Hepatocyte (in vitro differentiated cells): Measurements from ENCODE around the gene MDM2.

Source experiments
- EZH2 ChIP-seq: fragments of 200-600 bp; sonication (generic); IDR thresholded peaks from 2 replicates; pipeline ENCODE4 v1.6.1; 2016; ENCODE audit warnings: antibody characterized with exemption, mild to moderate bottlenecking, borderline replicate concordance
- EZH2phosphoT487 ChIP-seq: fragments of 200-600 bp; sonication (generic); IDR thresholded peaks from one replicate; pipeline ENCODE4 v1.6.1; 2018; ENCODE audit warnings: antibody characterized with exemption, mild to moderate bottlenecking, low read depth, moderate library complexity; ENCODE audit not compliant: unreplicated experiment, severe bottlenecking
- TF ChIP-seq, protein P1 (sequence below): fragments of 200-600 bp; sonication (generic); IDR thresholded peaks from 2 replicates; pipeline ENCODE4 v1.5.1; 2016; ENCODE audit warnings: antibody characterized with exemption, mild to moderate bottlenecking; ENCODE audit not compliant: poor library complexity

DNA sequence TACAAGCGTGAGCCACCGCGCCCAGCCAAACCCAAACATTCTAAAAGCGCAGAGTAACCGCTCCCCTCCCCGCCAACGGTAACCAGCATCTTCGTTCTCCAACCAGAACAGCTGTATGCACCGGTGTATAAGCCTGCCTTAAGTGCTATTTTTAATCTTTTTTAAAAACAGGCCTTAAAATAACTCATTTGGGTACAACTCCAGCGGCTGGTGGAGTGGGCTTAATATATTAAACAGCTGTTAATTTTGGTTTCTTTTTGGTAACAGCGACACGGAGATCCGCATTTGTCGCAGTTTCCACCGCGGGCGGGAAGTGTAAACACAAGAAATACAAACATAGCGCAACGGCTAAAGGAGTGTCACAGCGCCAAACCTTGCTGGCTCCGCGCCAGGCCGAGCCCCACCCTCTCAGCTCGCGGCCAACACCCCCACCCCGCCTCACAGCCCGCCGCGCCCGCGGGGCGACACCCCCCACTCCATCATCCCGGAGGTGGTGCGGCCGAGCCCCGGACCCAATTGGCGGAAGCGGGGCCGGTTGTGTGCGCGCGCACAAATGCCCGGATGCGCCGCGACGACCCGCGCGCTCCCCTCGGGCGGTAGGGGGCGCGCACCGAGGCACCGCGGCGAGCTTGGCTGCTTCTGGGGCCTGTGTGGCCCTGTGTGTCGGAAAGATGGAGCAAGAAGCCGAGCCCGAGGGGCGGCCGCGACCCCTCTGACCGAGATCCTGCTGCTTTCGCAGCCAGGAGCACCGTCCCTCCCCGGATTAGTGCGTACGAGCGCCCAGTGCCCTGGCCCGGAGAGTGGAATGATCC, at the start of gene MDM2:
- TF ChIP-seq, protein P1, sequence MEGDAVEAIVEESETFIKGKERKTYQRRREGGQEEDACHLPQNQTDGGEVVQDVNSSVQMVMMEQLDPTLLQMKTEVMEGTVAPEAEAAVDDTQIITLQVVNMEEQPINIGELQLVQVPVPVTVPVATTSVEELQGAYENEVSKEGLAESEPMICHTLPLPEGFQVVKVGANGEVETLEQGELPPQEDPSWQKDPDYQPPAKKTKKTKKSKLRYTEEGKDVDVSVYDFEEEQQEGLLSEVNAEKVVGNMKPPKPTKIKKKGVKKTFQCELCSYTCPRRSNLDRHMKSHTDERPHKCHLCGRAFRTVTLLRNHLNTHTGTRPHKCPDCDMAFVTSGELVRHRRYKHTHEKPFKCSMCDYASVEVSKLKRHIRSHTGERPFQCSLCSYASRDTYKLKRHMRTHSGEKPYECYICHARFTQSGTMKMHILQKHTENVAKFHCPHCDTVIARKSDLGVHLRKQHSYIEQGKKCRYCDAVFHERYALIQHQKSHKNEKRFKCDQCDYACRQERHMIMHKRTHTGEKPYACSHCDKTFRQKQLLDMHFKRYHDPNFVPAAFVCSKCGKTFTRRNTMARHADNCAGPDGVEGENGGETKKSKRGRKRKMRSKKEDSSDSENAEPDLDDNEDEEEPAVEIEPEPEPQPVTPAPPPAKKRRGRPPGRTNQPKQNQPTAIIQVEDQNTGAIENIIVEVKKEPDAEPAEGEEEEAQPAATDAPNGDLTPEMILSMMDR: peak; percentile 64
- TF ChIP-seq EZH2 (no peak), EZH2phosphoT487 (no peak)
